ENCODE results near the gene STAMBP. TPM values are rescaled to one million over a fixed set of nuclear protein-coding genes. Genes with fewer than 3 reads are reported as not detected.

STAMBP gene
- polyA plus RNA-seq, 1 donor (not counting 4 experiments of a cell fraction or from before 2014, with no cell fraction given) = 95.4 TPM

DNA sequence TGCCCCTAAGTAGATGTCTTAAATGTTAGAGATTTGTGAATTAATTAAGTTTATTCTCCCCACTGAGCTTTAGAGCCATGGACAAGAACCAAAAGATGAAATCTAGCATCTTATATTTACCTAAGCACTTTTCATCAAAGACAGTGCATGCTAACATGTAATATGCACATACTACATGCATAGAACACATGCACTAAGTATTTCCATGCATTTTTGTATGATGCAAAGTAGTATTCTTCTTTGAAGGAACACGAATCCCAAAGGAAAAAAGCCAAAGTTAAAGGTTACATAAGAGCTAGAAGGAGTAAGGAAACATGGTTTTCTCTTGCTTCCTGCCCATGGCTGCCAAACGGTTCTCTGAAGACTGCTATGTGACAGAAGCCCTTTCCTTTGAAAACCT lies 15.3 kb downstream of the STAMBP start:
- dilution Hi-C loops (cut with MboI; ENCODE audit: extremely low pct_ligation_motif_present, low sequenced_read_pairs) = no loop called here
- peaks cover 28 to 47% of the 10 kb centered on the region in 2 experiments for H3K36me3 ChIP-seq (ENCODE audit: control insufficient read depth in 2 of 2, extremely low read depth in 1 of 2, insufficient read depth in 2 of 2, low read length in 2 of 2)

DNA sequence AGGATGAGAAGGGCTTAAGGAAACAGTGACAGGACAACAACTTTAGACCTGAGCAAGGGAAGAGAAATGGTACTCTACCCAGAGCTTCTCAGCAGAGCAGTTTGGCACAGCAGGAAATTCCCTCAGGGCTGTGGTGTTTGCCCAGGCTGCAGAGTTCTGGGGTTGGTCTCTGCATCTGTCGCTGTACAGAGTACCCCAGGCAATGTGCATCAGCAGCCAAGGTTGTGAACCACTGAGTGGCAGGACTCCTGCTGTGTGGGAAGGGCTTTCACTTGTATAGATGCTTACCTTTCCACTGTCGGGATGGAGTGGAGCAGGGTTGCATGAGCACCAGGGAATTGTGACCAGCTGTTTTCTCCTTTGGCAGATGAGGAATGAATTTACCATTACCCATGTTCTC lies 21.2 kb downstream of the STAMBP start:
- H3K9me1 ChIP-seq (ENCODE audit: control insufficient read depth, extremely low read depth, insufficient read depth, low read length) = no peaks in the 10 kb centered on the region
- no peaks in the 10 kb centered on the region for H4K20me1 ChIP-seq (ENCODE audit: control insufficient read depth, extremely low read depth, insufficient read depth, low read length)
- no peak overlapping the region for H3K4me2 ChIP-seq (ENCODE audit: control insufficient read depth, extremely low read depth, insufficient read depth, low read depth, low read length)
- no peak overlapping the region for H3K9ac ChIP-seq (ENCODE audit: control insufficient read depth, extremely low read depth, insufficient read depth, low read length)
- H3K4me1 ChIP-seq (ENCODE audit: control insufficient read depth, extremely low read depth, insufficient read depth, low read length) = peaks cover 17% of the 10 kb centered on the region
- no peaks in the 10 kb centered on the region for H3K79me2 ChIP-seq (ENCODE audit: control insufficient read depth, insufficient read depth, low read length)
- no peaks in the 10 kb centered on the region for H3K27me3 ChIP-seq (ENCODE audit: control insufficient read depth, extremely low read depth, insufficient read depth, low read length)
- H3K9me3 ChIP-seq (ENCODE audit: control insufficient read depth, low read depth, low read length) = no peaks in the 10 kb centered on the region
- no peak for DNase-seq (ENCODE audit: low read depth, low spot score)
- H3K27ac ChIP-seq (ENCODE audit: control insufficient read depth, insufficient read depth, low read length) = no peak overlapping the region
- dilution Hi-C loops (cut with MboI; ENCODE audit: extremely low pct_ligation_motif_present, low sequenced_read_pairs) = no loop called here
- no peak for FAIRE-seq
- no peak for TF ChIP-seq EZH2 (IDR thresholded peaks at IDR 0.05; ENCODE audit: low read length)
- TF ChIP-seq, protein P1, sequence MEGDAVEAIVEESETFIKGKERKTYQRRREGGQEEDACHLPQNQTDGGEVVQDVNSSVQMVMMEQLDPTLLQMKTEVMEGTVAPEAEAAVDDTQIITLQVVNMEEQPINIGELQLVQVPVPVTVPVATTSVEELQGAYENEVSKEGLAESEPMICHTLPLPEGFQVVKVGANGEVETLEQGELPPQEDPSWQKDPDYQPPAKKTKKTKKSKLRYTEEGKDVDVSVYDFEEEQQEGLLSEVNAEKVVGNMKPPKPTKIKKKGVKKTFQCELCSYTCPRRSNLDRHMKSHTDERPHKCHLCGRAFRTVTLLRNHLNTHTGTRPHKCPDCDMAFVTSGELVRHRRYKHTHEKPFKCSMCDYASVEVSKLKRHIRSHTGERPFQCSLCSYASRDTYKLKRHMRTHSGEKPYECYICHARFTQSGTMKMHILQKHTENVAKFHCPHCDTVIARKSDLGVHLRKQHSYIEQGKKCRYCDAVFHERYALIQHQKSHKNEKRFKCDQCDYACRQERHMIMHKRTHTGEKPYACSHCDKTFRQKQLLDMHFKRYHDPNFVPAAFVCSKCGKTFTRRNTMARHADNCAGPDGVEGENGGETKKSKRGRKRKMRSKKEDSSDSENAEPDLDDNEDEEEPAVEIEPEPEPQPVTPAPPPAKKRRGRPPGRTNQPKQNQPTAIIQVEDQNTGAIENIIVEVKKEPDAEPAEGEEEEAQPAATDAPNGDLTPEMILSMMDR (optimal IDR thresholded peaks at IDR 0.05 in 1 of 3, IDR thresholded peaks at IDR 0.05 in 1 of 3, conservative IDR thresholded peaks at IDR 0.05 in 1 of 3; ENCODE audit: extremely low read depth in 1 of 3, insufficient read depth in 2 of 3, low read length in 3 of 3) = no peak
- H3K4me3 ChIP-seq (ENCODE audit: control insufficient read depth in 2 of 3, extremely low read depth in 1 of 3, insufficient read depth in 2 of 3, low read depth in 1 of 3, low read length in 3 of 3) = no peak overlapping the region
- peaks cover 41 to 62% of the 10 kb centered on the region in 2 experiments for H3K36me3 ChIP-seq (ENCODE audit: control insufficient read depth in 2 of 2, extremely low read depth in 1 of 2, insufficient read depth in 2 of 2, low read length in 2 of 2)
- no peak overlapping the region for H2AFZ ChIP-seq (ENCODE audit: control insufficient read depth, low read length)

More for the DNA sequence above, 15.3 kb downstream of the STAMBP start:
- Histone ChIP-seq H3K4me2 (ENCODE audit: control insufficient read depth, extremely low read depth, insufficient read depth, low read depth, low read length) (no peak overlapping the region), H3K9me3 (ENCODE audit: control insufficient read depth, low read depth, low read length) (no peaks in the 10 kb centered on the region), H3K79me2 (ENCODE audit: control insufficient read depth, insufficient read depth, low read length) (peaks cover 34% of the 10 kb centered on the region), H3K27me3 (ENCODE audit: control insufficient read depth, extremely low read depth, insufficient read depth, low read length) (no peaks in the 10 kb centered on the region), H2AFZ (ENCODE audit: control insufficient read depth, low read length) (no peak overlapping the region), H3K4me3 (ENCODE audit: control insufficient read depth in 2 of 3, extremely low read depth in 1 of 3, insufficient read depth in 2 of 3, low read depth in 1 of 3, low read length in 3 of 3) (no peak overlapping the region), H3K9ac (ENCODE audit: control insufficient read depth, extremely low read depth, insufficient read depth, low read length) (no peak overlapping the region), H3K9me1 (ENCODE audit: control insufficient read depth, extremely low read depth, insufficient read depth, low read length) (no peaks in the 10 kb centered on the region), H4K20me1 (ENCODE audit: control insufficient read depth, extremely low read depth, insufficient read depth, low read length) (peaks cover 4% of the 10 kb centered on the region), H3K27ac (ENCODE audit: control insufficient read depth, insufficient read depth, low read length) (no peak overlapping the region), H3K4me1 (ENCODE audit: control insufficient read depth, extremely low read depth, insufficient read depth, low read length) (no peaks in the 10 kb centered on the region)
- DNase-seq (ENCODE audit: low read depth, low spot score) = no peak
- no peak for FAIRE-seq
- TF ChIP-seq, protein P1 (optimal IDR thresholded peaks at IDR 0.05 in 1 of 3, IDR thresholded peaks at IDR 0.05 in 1 of 3, conservative IDR thresholded peaks at IDR 0.05 in 1 of 3; ENCODE audit: extremely low read depth in 1 of 3, insufficient read depth in 2 of 3, low read length in 3 of 3) = no peak
- no peak for TF ChIP-seq EZH2 (IDR thresholded peaks at IDR 0.05; ENCODE audit: low read length)
